GM13976 (cell line): ENCODE results near the gene TRPM2.
"Not testable (repeated sequence)": the region's sequence is repeated elsewhere in the genome, so short reads cannot be mapped to it uniquely, and the experiment has no call there.

Experiments used
- DNase-seq: peaks from one replicate; pipeline ENCODE4 v3.0.0; 2012; ENCODE audit warnings: low spot score
- CTCF ChIP-seq: IDR thresholded peaks from 2 replicates; pipeline ENCODE4 v1.5.1; 2012; ENCODE audit warnings: borderline replicate concordance, mild to moderate bottlenecking; ENCODE audit not compliant: insufficient read depth; ENCODE audit errors: extremely low read depth, missing control alignments, control extremely low read depth
- in situ Hi-C: fragments of 300-500 bp; cut with MboI; formaldehyde crosslinking; loops from one replicate; pipeline ENCODE4 v1.12.0; 2022; ENCODE audit warnings: low sequenced_read_pairs, mixed read lengths, inconsistent platforms; ENCODE audit not compliant: unreplicated experiment

The TRPM2 gene

GRCh38 chr21:44407493-44407892 is 54.1 kb downstream of the TRPM2 start:
- in situ Hi-C loops, result no loop called here
- TF ChIP-seq CTCF, result no peak
- peak; percentile 45 for DNase-seq

GRCh38 chr21:44408226-44408625 is 54.8 kb downstream of the TRPM2 start:
- in situ Hi-C loops, result no loop called here
- DNase-seq, result no peak
- no peak for TF ChIP-seq CTCF

- no peak for TF ChIP-seq CTCF
- in situ Hi-C loops, result no loop called here
- DNase-seq, result no peak
Measured at GRCh38 chr21:44413566-44414290, 60.3 kb downstream of the TRPM2 start.

GRCh38 chr21:44414291-44415072 is 61.1 kb downstream of the TRPM2 start:
- in situ Hi-C loops, result no loop called here
- DNase-seq, result no peak
- no peak for TF ChIP-seq CTCF

- no peak for TF ChIP-seq CTCF
Measured at GRCh38 chr21:44415073-44416025, 61.9 kb downstream of the TRPM2 start.

GRCh38 chr21:44416193-44416592 is 62.8 kb downstream of the TRPM2 start:
- no peak for TF ChIP-seq CTCF
- in situ Hi-C loops, result no loop called here
- DNase-seq, result no peak

More at GRCh38 chr21:44415073-44416025, 61.9 kb downstream of the TRPM2 start:
- no peak for DNase-seq
- in situ Hi-C loops, result no loop called here

GRCh38 chr21:44417621-44418107 is 64.2 kb downstream of the TRPM2 start:
- in situ Hi-C loops, DNase-seq: not testable (repeated sequence)
